RWPE1 (cell line): ENCODE measurements around the gene LGALS3.

Experiments
- CTCF ChIA-PET: fragments of 350-600 bp; sonication (Branson Sonifier 250); formaldehyde crosslinking; extraction: SDS; loops from one replicate; lab custom pipeline; 2021; lab: Yijun Ruan, JAX
- POLR2A ChIA-PET: fragments of 400-600 bp; formaldehyde crosslinking; extraction: SDS; loops from one replicate; lab custom pipeline; 2020; ENCODE audit warnings: antibody characterized with exemption; ENCODE audit not compliant: low non-redundant PET; lab: Yijun Ruan, JAX
- DNase-seq: peaks from one replicate; pipeline ENCODE4 v3.0.0; 2012; ENCODE audit warnings: low spot score
- H3K27ac ChIP-seq: fragments of 450-650 bp; 2 replicates; pipeline ENCODE4 v1.5.1; 2017
- CTCF ChIP-seq: fragments of 450-650 bp; conservative IDR thresholded peaks from 2 replicates; pipeline ENCODE4 v1.5.1; 2017; ENCODE audit warnings: low read depth, mild to moderate bottlenecking

Gene LGALS3

GRCh38 chr14:55158412-55158811, 29.4 kb downstream of the LGALS3 start:
- CTCF ChIA-PET = no interaction called here

DNA sequence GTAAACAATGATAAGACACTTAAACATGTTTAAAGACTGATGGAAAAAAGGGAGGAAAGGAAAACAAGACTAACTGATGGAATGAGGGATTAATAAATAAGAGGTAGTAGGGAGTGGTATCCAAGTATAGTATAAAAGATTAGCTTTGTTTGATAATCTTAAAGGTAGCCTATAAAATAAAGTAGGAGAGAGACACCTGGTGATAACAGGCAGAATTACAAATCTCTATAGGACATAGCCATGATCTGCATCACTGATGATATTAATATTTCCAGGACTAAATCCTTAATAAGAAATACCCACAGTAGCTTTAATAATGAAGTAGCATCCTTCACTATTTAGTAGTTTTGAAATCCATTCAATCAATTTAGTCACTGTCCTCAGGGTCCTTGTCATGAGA, 31.9 kb downstream of the LGALS3 start:
- peak; percentile 48 for DNase-seq
- peak; percentile 64 for TF ChIP-seq CTCF
- H3K27ac ChIP-seq = no peak overlapping the region
- ChIA-PET POLR2A (interaction anchor here (0.9 kb wide), 1 partner anchor 110 kb away, joined by 6 read pairs; the partner anchor contains the start of gene MAPK1IP1L), CTCF (interaction anchor here (0.5 to 1.8 kb wide), 18 partner anchors 11 to 476 kb away, joined by 3 to 12 read pairs (median 4); no protein-coding TSS in a partner anchor)

More at GRCh38 chr14:55158412-55158811, 29.4 kb downstream of the LGALS3 start:
- TF ChIP-seq CTCF = no peak
- no peak for DNase-seq
- POLR2A ChIA-PET = no interaction called here
- no peak overlapping the region for H3K27ac ChIP-seq

DNA sequence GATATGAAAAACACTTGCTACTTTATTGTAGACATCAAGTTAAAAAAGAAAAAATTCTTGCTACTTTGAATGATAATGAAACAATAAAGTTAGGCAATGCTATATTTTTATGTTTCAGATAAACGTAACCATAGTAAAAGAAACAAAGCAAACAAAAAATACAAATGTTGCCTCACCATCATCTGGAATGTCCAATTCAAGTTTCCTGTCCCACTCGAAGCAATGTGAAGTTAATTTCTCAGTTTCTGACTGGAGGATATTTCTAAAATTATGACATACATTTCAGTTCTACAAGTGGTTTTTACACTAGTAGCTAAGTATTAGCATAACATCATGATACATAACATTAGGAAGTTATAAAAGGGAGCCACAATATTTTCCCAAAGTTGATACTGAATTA, 41.5 kb downstream of the LGALS3 start:
- ChIA-PET CTCF (interaction anchor here (0.7 kb wide), 1 partner anchor 67 kb away, joined by 3 read pairs; no protein-coding TSS in a partner anchor), POLR2A (interaction anchor here (0.6 kb wide), 1 partner anchor 81 kb away, joined by 6 read pairs; no protein-coding TSS in a partner anchor)
- H3K27ac ChIP-seq = no peak overlapping the region
- no peak for TF ChIP-seq CTCF
- DNase-seq = no peak

GRCh38 chr14:55180006-55180405, 51.0 kb downstream of the LGALS3 start:
- H3K27ac ChIP-seq = no peak overlapping the region
- ChIA-PET POLR2A (no interaction called here), CTCF (no interaction called here)
- DNase-seq = no peak
- TF ChIP-seq CTCF = no peak

GRCh38 chr14:55180434-55180833, 51.4 kb downstream of the LGALS3 start:
- DNase-seq = no peak
- POLR2A ChIA-PET = no interaction called here
- TF ChIP-seq CTCF = no peak
- no peak overlapping the region for H3K27ac ChIP-seq
- CTCF ChIA-PET = interaction anchor here (0.6 kb wide), 1 partner anchor 489 kb away, joined by 4 read pairs; no protein-coding TSS in a partner anchor

- no peak for TF ChIP-seq CTCF
- POLR2A ChIA-PET = no interaction called here
- DNase-seq = no peak
- no peak overlapping the region for H3K27ac ChIP-seq
- CTCF ChIA-PET = no interaction called here
Measured at GRCh38 chr14:55188686-55189295, 59.7 kb downstream of the LGALS3 start.
